ENCODE measurements around the gene BIN1.

The BIN1 gene

GRCh38 chr2:127101048-127101611 lies 5.8 kb downstream of the BIN1 start:
- Histone ChIP-seq H3K4me2 (ENCODE audit: low read depth, low read length) (no peak overlapping the region), H4K20me1 (ENCODE audit: insufficient read depth, low read length) (no peaks in the 10 kb centered on the region), H3K4me3 (ENCODE audit: low read length) (no peak overlapping the region), H3K27ac (ENCODE audit: low read length) (no peak overlapping the region), H3K79me2 (ENCODE audit: low read length) (no peaks in the 10 kb centered on the region), H3K4me1 (ENCODE audit: low read length) (no peaks in the 10 kb centered on the region), H2AFZ (ENCODE audit: low read length) (no peak overlapping the region), H3K9me3 (replicated peaks; ENCODE audit: insufficient read depth, low read length) (no peaks in the 10 kb centered on the region), H3K36me3 (replicated peaks; ENCODE audit: insufficient read depth, low read length) (no peaks in the 10 kb centered on the region), H3F3A (ENCODE audit: insufficient read depth, low read length) (no peaks in the 10 kb centered on the region), H3K9me2 (replicated peaks; ENCODE audit: insufficient read depth, low read length) (no peaks in the 10 kb centered on the region), H3K27me3 (replicated peaks; ENCODE audit: insufficient read depth, low read length) (no peaks in the 10 kb centered on the region; the same call in 1 of the 2 replicates), H3K9ac (ENCODE audit: low read length) (no peak overlapping the region)
- no peak for TF ChIP-seq EZH2phosphoT487 (IDR thresholded peaks at IDR 0.05; ENCODE audit: low read length)
- no peak for TF ChIP-seq EZH2 (optimal IDR thresholded peaks at IDR 0.05; ENCODE audit: low read depth, low read length)
- no peak for TF ChIP-seq CTCF (IDR thresholded peaks at IDR 0.05; ENCODE audit: low read length)
- DNase-seq: no peak

- no peaks in the 10 kb centered on the region for H3K79me2 ChIP-seq (ENCODE audit: low read length)
- no peaks in the 10 kb centered on the region for H3K9me2 ChIP-seq (replicated peaks; ENCODE audit: insufficient read depth, low read length)
- no peak overlapping the region for H3K27ac ChIP-seq (ENCODE audit: low read length)
- no peaks in the 10 kb centered on the region for H3K9me3 ChIP-seq (replicated peaks; ENCODE audit: insufficient read depth, low read length)
- DNase-seq: no peak
- H4K20me1 ChIP-seq (ENCODE audit: insufficient read depth, low read length): no peaks in the 10 kb centered on the region
- H3K27me3 ChIP-seq (replicated peaks; ENCODE audit: insufficient read depth, low read length): no peaks in the 10 kb centered on the region
- no peak overlapping the region for H3K4me3 ChIP-seq (ENCODE audit: low read length)
- no peak overlapping the region for H2AFZ ChIP-seq (ENCODE audit: low read length)
- no peaks in the 10 kb centered on the region for H3K4me1 ChIP-seq (ENCODE audit: low read length)
- TF ChIP-seq EZH2phosphoT487 (IDR thresholded peaks at IDR 0.05; ENCODE audit: low read length): no peak
- H3F3A ChIP-seq (ENCODE audit: insufficient read depth, low read length): no peaks in the 10 kb centered on the region
- H3K9ac ChIP-seq (ENCODE audit: low read length): no peak overlapping the region
- H3K4me2 ChIP-seq (ENCODE audit: low read depth, low read length): no peak overlapping the region
- no peaks in the 10 kb centered on the region for H3K36me3 ChIP-seq (replicated peaks; ENCODE audit: insufficient read depth, low read length)
These were observed 6.5 kb downstream of the BIN1 start for GRCh38 chr2:127100251-127101047.

GRCh38 chr2:127098711-127099110 lies 8.2 kb downstream of the BIN1 start:
- H3K9me3 ChIP-seq (replicated peaks; ENCODE audit: insufficient read depth, low read length): no peaks in the 10 kb centered on the region
- H3K9ac ChIP-seq (ENCODE audit: low read length): no peak overlapping the region
- no peak for DNase-seq
- no peaks in the 10 kb centered on the region for H4K20me1 ChIP-seq (ENCODE audit: insufficient read depth, low read length)
- no peaks in the 10 kb centered on the region for H3K36me3 ChIP-seq (replicated peaks; ENCODE audit: insufficient read depth, low read length)
- H2AFZ ChIP-seq (ENCODE audit: low read length): no peak overlapping the region
- TF ChIP-seq CTCF (IDR thresholded peaks at IDR 0.05; ENCODE audit: low read length): no peak
- H3K27me3 ChIP-seq (replicated peaks; ENCODE audit: insufficient read depth, low read length): no peaks in the 10 kb centered on the region
- no peaks in the 10 kb centered on the region for H3K79me2 ChIP-seq (ENCODE audit: low read length)
- H3K4me1 ChIP-seq (ENCODE audit: low read length): no peaks in the 10 kb centered on the region
- H3K4me2 ChIP-seq (ENCODE audit: low read depth, low read length): no peak overlapping the region
- H3K9me2 ChIP-seq (replicated peaks; ENCODE audit: insufficient read depth, low read length): no peaks in the 10 kb centered on the region
- no peak overlapping the region for H3K4me3 ChIP-seq (ENCODE audit: low read length)
- H3F3A ChIP-seq (ENCODE audit: insufficient read depth, low read length): no peaks in the 10 kb centered on the region
- H3K27ac ChIP-seq (ENCODE audit: low read length): no peak overlapping the region
